HEK293T (cell line): ENCODE measurements around the gene CAPZB.

Source experiments
- BHLHE40 ChIP-seq: fragments of 450-650 bp; IDR thresholded peaks from 2 replicates; pipeline ENCODE4 v1.6.1; 2016; ENCODE audit warnings: mild to moderate bottlenecking, moderate library complexity, borderline replicate concordance
- FOXA1 ChIP-seq: fragments of 450-650 bp; IDR thresholded peaks from 2 replicates; pipeline ENCODE4 v1.6.1; 2016; ENCODE audit warnings: mild to moderate bottlenecking
- FOXK2 ChIP-seq: fragments of 450-650 bp; IDR thresholded peaks from 2 replicates; pipeline ENCODE4 v1.6.1; 2016; ENCODE audit warnings: mild to moderate bottlenecking
- FOXM1 ChIP-seq: fragments of 450-650 bp; IDR thresholded peaks from 2 replicates; pipeline ENCODE4 v1.6.1; 2017; ENCODE audit warnings: mild to moderate bottlenecking, borderline replicate concordance
- L3MBTL2 ChIP-seq: fragments of 450-650 bp; conservative IDR thresholded peaks from 2 replicates; pipeline ENCODE4 v1.6.1; 2016; ENCODE audit warnings: mild to moderate bottlenecking
- SP1 ChIP-seq: fragments of 450-650 bp; IDR thresholded peaks from 2 replicates; pipeline ENCODE4 v1.6.1; 2017
- SUZ12 ChIP-seq: fragments of 450-650 bp; IDR thresholded peaks from 2 replicates; pipeline ENCODE4 v1.6.1; 2016; ENCODE audit warnings: mild to moderate bottlenecking
- TARDBP ChIP-seq: fragments of 450-650 bp; IDR thresholded peaks from 2 replicates; pipeline ENCODE4 v1.6.1; 2016

- TF ChIP-seq L3MBTL2 (no peak), BHLHE40 (no peak), SP1 (no peak), FOXA1 (no peak), FOXK2 (no peak), TARDBP (no peak), SUZ12 (no peak), FOXM1 (no peak)
Observed at GRCh38 chr1:19345391-19345790, 139.9 kb downstream of the CAPZB start.
